NCI-H69 (cell line): ENCODE results near the gene HCRTR1.

Experiments
- DNase-seq: peaks from one replicate; lab custom pipeline; 2025; lab: John Stamatoyannopoulos, UW

HCRTR1 gene

GRCh38 chr1:31650161-31651088, 32.9 kb downstream of the HCRTR1 start:
- no peak for DNase-seq

- no peak for DNase-seq
Measured at GRCh38 chr1:31651089-31651420, 33.6 kb downstream of the HCRTR1 start.

GRCh38 chr1:31651766-31652165, 34.3 kb downstream of the HCRTR1 start:
- no peak for DNase-seq

GRCh38 chr1:31652891-31653499, 35.5 kb downstream of the HCRTR1 start:
- no peak for DNase-seq

- no peak for DNase-seq
Measured at GRCh38 chr1:31653717-31654473, 36.4 kb downstream of the HCRTR1 start.

GRCh38 chr1:31654474-31654776, 36.9 kb downstream of the HCRTR1 start:
- DNase-seq = no peak

GRCh38 chr1:31655104-31655503, 37.6 kb downstream of the HCRTR1 start:
- no peak for DNase-seq

GRCh38 chr1:31655756-31656155, 38.3 kb downstream of the HCRTR1 start:
- no peak for DNase-seq

- DNase-seq = no peak
Measured at GRCh38 chr1:31657020-31657804, 39.7 kb downstream of the HCRTR1 start.

- DNase-seq = no peak
Measured at GRCh38 chr1:31657972-31658510, 40.6 kb downstream of the HCRTR1 start.

GRCh38 chr1:31658721-31659120, 41.2 kb downstream of the HCRTR1 start:
- DNase-seq = no peak

GRCh38 chr1:31659889-31660288, 42.4 kb downstream of the HCRTR1 start:
- no peak for DNase-seq

GRCh38 chr1:31660871-31661455, 43.5 kb downstream of the HCRTR1 start:
- DNase-seq = no peak

GRCh38 chr1:31661856-31662255, 44.4 kb downstream of the HCRTR1 start:
- DNase-seq = no peak

GRCh38 chr1:31662463-31662862, 45.0 kb downstream of the HCRTR1 start:
- DNase-seq = no peak

GRCh38 chr1:31663622-31664452, 46.3 kb downstream of the HCRTR1 start:
- peak; percentile 44 for DNase-seq

GRCh38 chr1:31664528-31664927, 47.0 kb downstream of the HCRTR1 start:
- no peak for DNase-seq

- no peak for DNase-seq
Measured at GRCh38 chr1:31665234-31665878, 47.9 kb downstream of the HCRTR1 start.

- peak; percentile 91 for DNase-seq
Measured at GRCh38 chr1:31666263-31666963, 48.9 kb downstream of the HCRTR1 start.
